Fibroblast of lung (primary cell): Measurements from ENCODE around the gene SMIM12.

Experiments used
- CTCF ChIP-seq, 2 donors: IDR thresholded peaks in 1 of 2; conservative IDR thresholded peaks in 1 of 2; 1 replicate in 1 of 2; 2 replicates in 1 of 2; pipeline ENCODE4 v1.5.1; 2011 to 2012; ENCODE audit warnings: low read length in 2 of 2, control low read depth in 1 of 2, inconsistent platforms in 1 of 2, low read depth in 1 of 2, mild to moderate bottlenecking in 1 of 2
- EZH2 ChIP-seq: IDR thresholded peaks from 2 replicates; pipeline ENCODE4 v1.5.1; 2012; ENCODE audit warnings: low read length, control low read depth, mild to moderate bottlenecking; ENCODE audit errors: missing control alignments

GRCh38 chr1:34816332-34816731, 43.2 kb downstream of the SMIM12 start:
- no peak for TF ChIP-seq CTCF (conservative IDR thresholded peaks at IDR 0.05 in 1 of 2, IDR thresholded peaks at IDR 0.05 in 1 of 2; ENCODE audit: low read depth in 1 of 2, low read length in 2 of 2)
- TF ChIP-seq EZH2, result no peak
